OCI-LY7 (cell line): ENCODE results near the gene ZFR. TPM values are rescaled to one million over a fixed set of nuclear protein-coding genes. Genes with fewer than 3 reads are reported as not detected.
"Not testable (repeated sequence)": the region's sequence is repeated elsewhere in the genome, so short reads cannot be mapped to it uniquely, and the experiment has no call there.

Experiments used
- BruUV-seq: library from RNA; stranded (reverse); fragments of 400-500 nt; replicated peaks from 2 replicates; lab custom pipeline; 2021; lab: Mats Ljungman, UMichigan
- CTCF ChIA-PET: fragments of 300-600 bp; sonication (Branson Sonifier 250); formaldehyde crosslinking; loops from one replicate; lab custom pipeline; 2022; ENCODE audit warnings: antibody characterized with exemption; ENCODE audit not compliant: unreplicated experiment; lab: Charles Lee
- POLR2A ChIA-PET: fragments of 300-600 bp; sonication (Branson Sonifier 250); formaldehyde crosslinking; loops from one replicate; lab custom pipeline; 2022; ENCODE audit warnings: antibody characterized with exemption; lab: Charles Lee
- DNase-seq: peaks from one replicate; pipeline ENCODE4 v3.0.0-alpha.2; 2015; ENCODE audit warnings: low spot score
- H2AFZ ChIP-seq: fragments of 200-600 bp; sonication (generic), shearing (Covaris generic); 2 replicates; pipeline ENCODE4 v1.6.1; 2014; ENCODE audit warnings: mild to moderate bottlenecking, antibody characterized with exemption, low read length, moderate library complexity
- H3K27ac ChIP-seq: fragments of 200-600 bp; sonication (generic); 2 replicates; pipeline ENCODE4 v1.5.1; 2014; ENCODE audit warnings: mixed run types, low read depth, mild to moderate bottlenecking, moderate library complexity, low read length, inconsistent platforms; ENCODE audit not compliant: poor library complexity, severe bottlenecking
- H3K36me3 ChIP-seq: fragments of 200-600 bp; sonication (generic); 2 replicates; pipeline ENCODE4 v1.6.1; 2014; ENCODE audit warnings: mild to moderate bottlenecking, antibody characterized with exemption, low read length, moderate library complexity, mixed read lengths; ENCODE audit not compliant: insufficient read depth
- H3K4me1 ChIP-seq: fragments of 200-600 bp; sonication (generic); 2 replicates; pipeline ENCODE4 v1.5.1; 2014; ENCODE audit warnings: mild to moderate bottlenecking, low read length; ENCODE audit not compliant: insufficient read depth, poor library complexity, severe bottlenecking
- H3K4me2 ChIP-seq: fragments of 200-600 bp; sonication (generic); 2 replicates; pipeline ENCODE4 v1.6.1; 2014; ENCODE audit warnings: mild to moderate bottlenecking, low read length
- H3K4me3 ChIP-seq: fragments of 200-600 bp; sonication (generic); 2 replicates; pipeline ENCODE4 v1.5.1; 2014; ENCODE audit warnings: mild to moderate bottlenecking, low read depth, low read length; ENCODE audit not compliant: poor library complexity, severe bottlenecking
- H3K79me2 ChIP-seq: fragments of 200-600 bp; sonication (generic); 2 replicates; pipeline ENCODE4 v1.6.1; 2016; ENCODE audit warnings: low read depth, mild to moderate bottlenecking, low read length, moderate library complexity, mixed read lengths; ENCODE audit not compliant: insufficient read depth
- H3K9me2 ChIP-seq: fragments of 200-600 bp; sonication (generic); 2 replicates; pipeline ENCODE4 v1.6.1; 2016; ENCODE audit warnings: mild to moderate bottlenecking, low read length, mixed read lengths; ENCODE audit not compliant: insufficient read depth
- H3K9me3 ChIP-seq: fragments of 200-600 bp; sonication (generic); 2 replicates; pipeline ENCODE4 v1.6.1; 2014; ENCODE audit warnings: mild to moderate bottlenecking, mixed run types, low read length, mixed read lengths
- H4K20me1 ChIP-seq: fragments of 200-600 bp; sonication (generic); 2 replicates; pipeline ENCODE4 v1.6.1; 2014; ENCODE audit warnings: mild to moderate bottlenecking, antibody characterized with exemption, low read length, moderate library complexity, mixed read lengths; ENCODE audit not compliant: insufficient read depth
- CTCF ChIP-seq: fragments of 200-600 bp; sonication (generic); conservative IDR thresholded peaks from 2 replicates; pipeline ENCODE4 v1.5.1; 2014; ENCODE audit warnings: mild to moderate bottlenecking, antibody characterized with exemption, low read length, moderate library complexity, mixed read lengths
- EZH2phosphoT487 ChIP-seq: fragments of 200-600 bp; sonication (generic); IDR thresholded peaks from 2 replicates; pipeline ENCODE4 v1.6.1; 2018; ENCODE audit warnings: low read depth, borderline replicate concordance, mild to moderate bottlenecking, mixed run types, antibody characterized with exemption, low read length, moderate library complexity, mixed read lengths
- intact Hi-C: fragments of 100-400 bp; cut with micrococcal nuclease; formaldehyde crosslinking; loops from one replicate; pipeline ENCODE4 v1.10.0; 2022; ENCODE audit not compliant: unreplicated experiment
- total RNA-seq, 2 experiments: library from RNA; depleted of rRNA in 1 of 2; stranded (reverse); fragments of >200 nt in 1 of 2; shearing (Covaris generic) in 1 of 2; gene quantifications; 2 replicates each; pipeline ENCODE4 v1.2.3, GENCODE V29; 2014 to 2022

ZFR gene
- total RNA-seq, 2 experiments from 2014 or later, result 54.8 to 63.4 TPM

- Histone ChIP-seq H4K20me1 (no peaks in the 10 kb centered on the region), H3K4me3 (no peak overlapping the region), H3K27ac (no peak overlapping the region), H3K4me2 (no peak overlapping the region), H3K79me2 (no peaks in the 10 kb centered on the region), H3K9me3 (no peaks in the 10 kb centered on the region), H3K4me1 (no peaks in the 10 kb centered on the region), H3K9me2 (no peaks in the 10 kb centered on the region), H3K36me3 (peaks cover 90% of the 10 kb centered on the region), H2AFZ (no peak overlapping the region)
- POLR2A ChIA-PET, result interaction anchor here (0.5 to 1.4 kb wide), 7 partner anchors 9 to 1900 kb away, joined by 3 to 7 read pairs (median 4); no protein-coding TSS in a partner anchor
- CTCF ChIA-PET, result no interaction called here
- DNase-seq, result no peak
- intact Hi-C loops, result no loop called here
- no TSS peak for BruUV-seq
- no peak for TF ChIP-seq CTCF
- no peak for TF ChIP-seq EZH2phosphoT487
Observed at GRCh38 chr5:32378966-32379365, 65.6 kb downstream of the ZFR start.

- Histone ChIP-seq H3K9me3 (no peaks in the 10 kb centered on the region), H3K79me2 (no peaks in the 10 kb centered on the region), H3K4me2 (no peak overlapping the region), H3K9me2 (no peaks in the 10 kb centered on the region), H3K4me3 (no peak overlapping the region), H4K20me1 (no peaks in the 10 kb centered on the region), H3K4me1 (no peaks in the 10 kb centered on the region), H2AFZ (no peak overlapping the region), H3K27ac (no peak overlapping the region), H3K36me3 (peaks cover 76% of the 10 kb centered on the region)
- POLR2A ChIA-PET, result interaction anchor here (0.6 to 0.9 kb wide), 2 partner anchors 37 to 48 kb away, joined by 3 to 4 read pairs; no protein-coding TSS in a partner anchor
- DNase-seq, result no peak
- no peak for TF ChIP-seq CTCF
- intact Hi-C loops, result loop anchor here (5.0 kb wide), 1 partner anchor 38 kb away; no protein-coding TSS in a partner anchor
- CTCF ChIA-PET, result no interaction called here
- no TSS peak for BruUV-seq
Observed at GRCh38 chr5:32369542-32370155, 74.9 kb downstream of the ZFR start.

- no peaks in the 10 kb centered on the region for H3K9me2 ChIP-seq
- CTCF ChIA-PET, result no interaction called here
Observed at GRCh38 chr5:32369032-32369431, 75.5 kb downstream of the ZFR start.

GRCh38 chr5:32367271-32367670, 77.3 kb downstream of the ZFR start:
- peaks cover 73% of the 10 kb centered on the region for H3K36me3 ChIP-seq
- intact Hi-C loops, H3K27ac ChIP-seq, H3K4me3 ChIP-seq, H3K79me2 ChIP-seq, H3K4me1 ChIP-seq, H2AFZ ChIP-seq, H4K20me1 ChIP-seq, H3K9me3 ChIP-seq, H3K4me2 ChIP-seq, H3K9me2 ChIP-seq, BruUV-seq, DNase-seq, CTCF ChIA-PET: not testable (repeated sequence)
- POLR2A ChIA-PET, result interaction anchor here (0.6 to 1.6 kb wide), 5 partner anchors 14 to 361 kb away, joined by 3 to 6 read pairs (median 4); no protein-coding TSS in a partner anchor

More at GRCh38 chr5:32369032-32369431, 75.5 kb downstream of the ZFR start:
- POLR2A ChIA-PET, result interaction anchor here (0.6 to 1.6 kb wide), 2 partner anchors 14 to 49 kb away, joined by 3 to 5 read pairs; no protein-coding TSS in a partner anchor
- Histone ChIP-seq H3K4me2 (no peak overlapping the region), H2AFZ (no peak overlapping the region), H3K4me1 (no peaks in the 10 kb centered on the region), H3K9me3 (no peaks in the 10 kb centered on the region), H3K27ac (no peak overlapping the region), H3K79me2 (no peaks in the 10 kb centered on the region), H4K20me1 (no peaks in the 10 kb centered on the region), H3K4me3 (no peak overlapping the region), H3K36me3 (peaks cover 73% of the 10 kb centered on the region)
- TF ChIP-seq CTCF (no peak), EZH2phosphoT487 (no peak)
- no TSS peak for BruUV-seq
- no peak for DNase-seq
- intact Hi-C loops, result no loop called here
